Upper lobe of right lung (tissue), 1 donor: ENCODE data around the gene ALPK3. TPM values are rescaled to one million over a fixed set of nuclear protein-coding genes. Genes with fewer than 3 reads are reported as not detected.
A peak's percentile ranks its signal among the peaks of the same experiment; 100 is the strongest.

Source experiments
- ATAC-seq: fragments of 200-7000 bp; cut with Tn5 transposase; one replicate; pipeline ENCODE4 v1.9.1; 2020; ENCODE audit warnings: mild to moderate bottlenecking, moderate library complexity
- DNase-seq: peaks from one replicate; pipeline ENCODE4 v3.0.0-alpha.2; 2020
- H3K27ac ChIP-seq: fragments of 200-600 bp; one replicate; pipeline ENCODE4 v1.8.0; 2022
- H3K27me3 ChIP-seq: fragments of 200-600 bp; one replicate; pipeline ENCODE4 v1.8.0; 2022; ENCODE audit warnings: mild to moderate bottlenecking
- H3K36me3 ChIP-seq: fragments of 200-600 bp; one replicate; pipeline ENCODE4 v1.8.0; 2022
- H3K4me1 ChIP-seq: fragments of 200-600 bp; one replicate; pipeline ENCODE4 v1.8.0; 2022
- H3K4me3 ChIP-seq: fragments of 200-600 bp; one replicate; pipeline ENCODE4 v1.8.0; 2022; ENCODE audit warnings: mild to moderate bottlenecking
- H3K9me3 ChIP-seq: fragments of 200-600 bp; one replicate; pipeline ENCODE4 v1.8.0; 2022
- CTCF ChIP-seq: fragments of 200-600 bp; IDR thresholded peaks from one replicate; pipeline ENCODE4 v1.8.0; 2022; ENCODE audit warnings: antibody characterized with exemption
- intact Hi-C: fragments of 100-400 bp; cut with DNase I; formaldehyde crosslinking; loops from one replicate; pipeline ENCODE4 v1.11.0; 2022
- total RNA-seq: library from RNA; stranded (reverse); fragmentation: NEBNext Ultra II Directional; extraction: Animal tissue kit (Norgen Biotek cat#: 25700); gene quantifications from one replicate; pipeline ENCODE4 v1.2.1, GENCODE V29; 2021
- donor health status: DM: no; HTN: yes; CAD: no; lungs with severe emphysema.

Gene ALPK3
- total RNA-seq, 1 donor from 2014 or later: 21.0 TPM

GRCh38 chr15:84833447-84834228 is 16.5 kb downstream of the ALPK3 start:
- H3K4me1 ChIP-seq: peaks cover 20% of the 10 kb centered on the region
- no peaks in the 10 kb centered on the region for H3K9me3 ChIP-seq
- peak; percentile 42 for ATAC-seq
- intact Hi-C loops: no loop called here
- no peak for DNase-seq
- no peak overlapping the region for H3K4me3 ChIP-seq
- H3K27me3 ChIP-seq: no peaks in the 10 kb centered on the region
- H3K27ac ChIP-seq: no peak overlapping the region
- no peak for TF ChIP-seq CTCF
- H3K36me3 ChIP-seq: no peaks in the 10 kb centered on the region

GRCh38 chr15:84834229-84834955 is 17.2 kb downstream of the ALPK3 start:
- H3K9me3 ChIP-seq: no peaks in the 10 kb centered on the region
- no peaks in the 10 kb centered on the region for H3K27me3 ChIP-seq
- intact Hi-C loops: no loop called here
- ATAC-seq (no peak), DNase-seq (no peak)
- TF ChIP-seq CTCF: no peak
- H3K4me3 ChIP-seq: no peak overlapping the region
- no peaks in the 10 kb centered on the region for H3K36me3 ChIP-seq
- H3K4me1 ChIP-seq: peaks cover 20% of the 10 kb centered on the region
- no peak overlapping the region for H3K27ac ChIP-seq

GRCh38 chr15:84834969-84835368 is 17.8 kb downstream of the ALPK3 start:
- H3K4me3 ChIP-seq: no peak overlapping the region
- TF ChIP-seq CTCF: no peak
- ATAC-seq (no peak), DNase-seq (no peak)
- peaks cover 23% of the 10 kb centered on the region for H3K4me1 ChIP-seq
- intact Hi-C loops: no loop called here
- H3K9me3 ChIP-seq: no peaks in the 10 kb centered on the region
- no peaks in the 10 kb centered on the region for H3K27me3 ChIP-seq
- no peaks in the 10 kb centered on the region for H3K36me3 ChIP-seq
- no peak overlapping the region for H3K27ac ChIP-seq

GRCh38 chr15:84835661-84836337 is 18.6 kb downstream of the ALPK3 start:
- Histone ChIP-seq H3K36me3 (no peaks in the 10 kb centered on the region), H3K4me3 (no peak overlapping the region), H3K27me3 (no peaks in the 10 kb centered on the region), H3K4me1 (peaks cover 32% of the 10 kb centered on the region), H3K27ac (peak overlapping the region; percentile 42), H3K9me3 (no peaks in the 10 kb centered on the region)
- ATAC-seq (peak; percentile 61), DNase-seq (no peak)
- no peak for TF ChIP-seq CTCF
- intact Hi-C loops: no loop called here

- TF ChIP-seq CTCF: no peak
- Histone ChIP-seq H3K9me3 (no peaks in the 10 kb centered on the region), H3K27ac (no peak overlapping the region), H3K27me3 (no peaks in the 10 kb centered on the region), H3K36me3 (no peaks in the 10 kb centered on the region), H3K4me1 (peaks cover 33% of the 10 kb centered on the region), H3K4me3 (no peak overlapping the region)
- intact Hi-C loops: no loop called here
- ATAC-seq (peak; percentile 50), DNase-seq (no peak)
These were observed 19.7 kb downstream of the ALPK3 start for GRCh38 chr15:84836844-84837243.
